Measurements from ENCODE around the gene MIER2.

DNA sequence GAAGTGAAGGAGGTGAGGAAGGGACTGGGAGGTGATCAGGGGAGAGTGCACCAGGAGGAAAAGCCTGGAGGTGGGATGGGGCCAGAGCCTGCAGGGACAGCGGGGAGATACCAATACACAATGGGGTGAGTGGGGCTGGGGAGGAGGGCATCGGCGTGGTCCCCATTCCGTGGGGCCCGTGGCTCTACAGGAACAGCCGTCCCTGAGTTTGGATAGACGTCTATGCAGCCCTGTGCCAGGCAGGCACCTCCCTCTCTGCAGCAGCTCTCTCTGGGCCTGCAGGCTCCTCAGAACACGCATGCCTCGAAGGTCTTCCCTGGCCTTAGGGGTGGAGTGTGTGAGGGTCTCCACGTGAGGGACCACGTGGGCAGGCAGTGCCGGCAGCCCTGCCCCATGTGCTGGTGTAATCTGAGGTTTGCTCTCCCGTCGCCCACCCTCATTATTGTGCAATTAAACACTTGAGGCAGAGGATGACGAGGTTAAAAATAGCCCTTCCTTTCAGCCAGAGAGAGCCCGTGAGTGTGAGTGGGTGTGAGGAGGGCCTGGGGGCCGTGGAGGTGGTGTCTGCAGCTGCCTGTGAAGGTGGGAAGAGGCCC, 47.9 kb upstream of the MIER2 start:
- TF ChIP-seq, protein P1, sequence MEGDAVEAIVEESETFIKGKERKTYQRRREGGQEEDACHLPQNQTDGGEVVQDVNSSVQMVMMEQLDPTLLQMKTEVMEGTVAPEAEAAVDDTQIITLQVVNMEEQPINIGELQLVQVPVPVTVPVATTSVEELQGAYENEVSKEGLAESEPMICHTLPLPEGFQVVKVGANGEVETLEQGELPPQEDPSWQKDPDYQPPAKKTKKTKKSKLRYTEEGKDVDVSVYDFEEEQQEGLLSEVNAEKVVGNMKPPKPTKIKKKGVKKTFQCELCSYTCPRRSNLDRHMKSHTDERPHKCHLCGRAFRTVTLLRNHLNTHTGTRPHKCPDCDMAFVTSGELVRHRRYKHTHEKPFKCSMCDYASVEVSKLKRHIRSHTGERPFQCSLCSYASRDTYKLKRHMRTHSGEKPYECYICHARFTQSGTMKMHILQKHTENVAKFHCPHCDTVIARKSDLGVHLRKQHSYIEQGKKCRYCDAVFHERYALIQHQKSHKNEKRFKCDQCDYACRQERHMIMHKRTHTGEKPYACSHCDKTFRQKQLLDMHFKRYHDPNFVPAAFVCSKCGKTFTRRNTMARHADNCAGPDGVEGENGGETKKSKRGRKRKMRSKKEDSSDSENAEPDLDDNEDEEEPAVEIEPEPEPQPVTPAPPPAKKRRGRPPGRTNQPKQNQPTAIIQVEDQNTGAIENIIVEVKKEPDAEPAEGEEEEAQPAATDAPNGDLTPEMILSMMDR (IDR thresholded peaks at IDR 0.05; ENCODE audit: insufficient read depth, low read length) = no peak
- no peak for TF ChIP-seq POLR2AphosphoS5 (IDR thresholded peaks at IDR 0.05; ENCODE audit: low read depth)
- TF ChIP-seq, protein P2, sequence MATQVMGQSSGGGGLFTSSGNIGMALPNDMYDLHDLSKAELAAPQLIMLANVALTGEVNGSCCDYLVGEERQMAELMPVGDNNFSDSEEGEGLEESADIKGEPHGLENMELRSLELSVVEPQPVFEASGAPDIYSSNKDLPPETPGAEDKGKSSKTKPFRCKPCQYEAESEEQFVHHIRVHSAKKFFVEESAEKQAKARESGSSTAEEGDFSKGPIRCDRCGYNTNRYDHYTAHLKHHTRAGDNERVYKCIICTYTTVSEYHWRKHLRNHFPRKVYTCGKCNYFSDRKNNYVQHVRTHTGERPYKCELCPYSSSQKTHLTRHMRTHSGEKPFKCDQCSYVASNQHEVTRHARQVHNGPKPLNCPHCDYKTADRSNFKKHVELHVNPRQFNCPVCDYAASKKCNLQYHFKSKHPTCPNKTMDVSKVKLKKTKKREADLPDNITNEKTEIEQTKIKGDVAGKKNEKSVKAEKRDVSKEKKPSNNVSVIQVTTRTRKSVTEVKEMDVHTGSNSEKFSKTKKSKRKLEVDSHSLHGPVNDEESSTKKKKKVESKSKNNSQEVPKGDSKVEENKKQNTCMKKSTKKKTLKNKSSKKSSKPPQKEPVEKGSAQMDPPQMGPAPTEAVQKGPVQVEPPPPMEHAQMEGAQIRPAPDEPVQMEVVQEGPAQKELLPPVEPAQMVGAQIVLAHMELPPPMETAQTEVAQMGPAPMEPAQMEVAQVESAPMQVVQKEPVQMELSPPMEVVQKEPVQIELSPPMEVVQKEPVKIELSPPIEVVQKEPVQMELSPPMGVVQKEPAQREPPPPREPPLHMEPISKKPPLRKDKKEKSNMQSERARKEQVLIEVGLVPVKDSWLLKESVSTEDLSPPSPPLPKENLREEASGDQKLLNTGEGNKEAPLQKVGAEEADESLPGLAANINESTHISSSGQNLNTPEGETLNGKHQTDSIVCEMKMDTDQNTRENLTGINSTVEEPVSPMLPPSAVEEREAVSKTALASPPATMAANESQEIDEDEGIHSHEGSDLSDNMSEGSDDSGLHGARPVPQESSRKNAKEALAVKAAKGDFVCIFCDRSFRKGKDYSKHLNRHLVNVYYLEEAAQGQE (IDR thresholded peaks at IDR 0.05; ENCODE audit: insufficient replicate concordance, low read depth) = no peak
